CD14-positive monocyte (primary cell): ENCODE data around the gene C11orf91. TPM values are rescaled to one million over a fixed set of nuclear protein-coding genes. Genes with fewer than 3 reads are reported as not detected.

Source experiments
- DNase-seq, 3 donors: peaks; one replicate each; pipeline ENCODE4 v3.0.0-alpha.2; 2011 to 2022
- H2AFZ ChIP-seq: 2 replicates; pipeline ENCODE4 v1.6.0; 2012; ENCODE audit warnings: mild to moderate bottlenecking, low read depth, low read length, inconsistent platforms; ENCODE audit not compliant: insufficient read depth, poor library complexity, severe bottlenecking
- H3K27ac ChIP-seq, 2 donors: 1 replicate in 1 of 2; 2 replicates in 1 of 2; pipeline ENCODE4 v1.5.1; 2012 to 2013; ENCODE audit warnings: low read length in 2 of 2, control low read depth in 1 of 2, inconsistent platforms in 1 of 2, low read depth in 1 of 2, mild to moderate bottlenecking in 1 of 2
- H3K27me3 ChIP-seq, 2 donors: one replicate each; pipeline versions ENCODE4 v1.6.0 to v1.6.1; 2011 to 2013; ENCODE audit warnings: low read length in 2 of 2; ENCODE audit not compliant: control insufficient read depth in 2 of 2, insufficient read depth in 2 of 2
- H3K36me3 ChIP-seq, 2 donors: replicated peaks in 1 of 2; 1 replicate in 1 of 2; 2 replicates in 1 of 2; pipeline versions ENCODE4 v1.5.1 to v1.6.1; 2012 to 2013; ENCODE audit warnings: low read length in 2 of 2, control low read depth in 1 of 2, inconsistent platforms in 1 of 2, mild to moderate bottlenecking in 1 of 2; ENCODE audit not compliant: insufficient read depth in 2 of 2, control insufficient read depth in 1 of 2
- H3K4me1 ChIP-seq, 2 donors: 1 replicate in 1 of 2; 2 replicates in 1 of 2; pipeline versions ENCODE4 v1.5.1 to v1.6.1; 2012 to 2013; ENCODE audit warnings: low read length in 2 of 2, control low read depth in 1 of 2, inconsistent platforms in 1 of 2, mild to moderate bottlenecking in 1 of 2, moderate library complexity in 1 of 2; ENCODE audit not compliant: insufficient read depth in 2 of 2, control insufficient read depth in 1 of 2
- H3K4me2 ChIP-seq: replicated peaks from 2 replicates; pipeline ENCODE3; 2012; ENCODE audit warnings: low read length, moderate library complexity, mild to moderate bottlenecking; ENCODE audit not compliant: poor library complexity, severe bottlenecking; ENCODE audit errors: extremely low read depth
- H3K4me3 ChIP-seq, 3 experiments: fragments of 200-600 bp in 1 of 3; sonication (generic) in 1 of 3; replicated peaks in 1 of 3; 1 replicate in 2 of 3; 2 replicates in 1 of 3; pipeline ENCODE4 v1.5.1; 2011 to 2013; ENCODE audit warnings: low read length in 3 of 3, mild to moderate bottlenecking in 3 of 3, control low read depth in 2 of 3, low read depth in 2 of 3, inconsistent platforms in 1 of 3, moderate library complexity in 1 of 3
- H3K79me2 ChIP-seq: 2 replicates; pipeline ENCODE4 v1.6.0; 2012; ENCODE audit warnings: mild to moderate bottlenecking, control low read depth, inconsistent platforms, low read length, moderate library complexity; ENCODE audit not compliant: insufficient read depth
- H3K9ac ChIP-seq: 2 replicates; pipeline ENCODE4 v1.6.0; 2017; ENCODE audit warnings: low read length, mild to moderate bottlenecking; ENCODE audit not compliant: insufficient read depth, poor library complexity, severe bottlenecking
- H3K9me3 ChIP-seq, 2 donors: replicated peaks in 1 of 2; 1 replicate in 1 of 2; 2 replicates in 1 of 2; pipeline versions ENCODE4 v1.5.1 to v1.6.1; 2012 to 2013; ENCODE audit warnings: low read length in 2 of 2, control low read depth in 1 of 2; ENCODE audit not compliant: control insufficient read depth in 1 of 2, insufficient read depth in 1 of 2
- H4K20me1 ChIP-seq: 2 replicates; pipeline ENCODE4 v1.6.0; 2012; ENCODE audit warnings: mild to moderate bottlenecking, low read length, control low read depth, moderate library complexity; ENCODE audit not compliant: insufficient read depth
- H3K27ac Mint-ChIP-seq, 7 donors: one replicate each; pipeline ENCODE4 v1.8.0; 2020; ENCODE audit warnings: mild to moderate bottlenecking in 7 of 7, mixed read lengths in 7 of 7, moderate library complexity in 6 of 7, inconsistent platforms in 2 of 7
- H3K27me3 Mint-ChIP-seq, 3 donors: one replicate each; pipeline ENCODE4 v1.8.0; 2021 to 2022; ENCODE audit warnings: low read depth in 3 of 3, mild to moderate bottlenecking in 3 of 3, mixed read lengths in 3 of 3, moderate library complexity in 3 of 3, inconsistent platforms in 1 of 3
- H3K36me3 Mint-ChIP-seq, 2 donors: one replicate each; pipeline ENCODE4 v1.8.0; 2020; ENCODE audit warnings: mixed read lengths in 2 of 2, inconsistent platforms in 1 of 2, mild to moderate bottlenecking in 1 of 2
- H3K4me1 Mint-ChIP-seq: one replicate; pipeline ENCODE4 v1.8.0; 2020; ENCODE audit warnings: mild to moderate bottlenecking, mixed read lengths
- H3K4me3 Mint-ChIP-seq, 2 donors: one replicate each; pipeline ENCODE4 v1.8.0; 2020; ENCODE audit warnings: mild to moderate bottlenecking in 2 of 2, mixed read lengths in 2 of 2, moderate library complexity in 1 of 2
- H3K9me3 Mint-ChIP-seq, 7 donors: one replicate each; pipeline ENCODE4 v1.8.0; 2020 to 2022; ENCODE audit warnings: mixed read lengths in 7 of 7, mild to moderate bottlenecking in 6 of 7, moderate library complexity in 6 of 7, inconsistent platforms in 2 of 7
- WGBS: methylation state at CpG from one replicate; pipeline ENCODE4 v1.1.5; 2013; ENCODE audit warnings: missing lambda C conversion rate; ENCODE audit not compliant: insufficient coverage; 5-methylcytosine and 5-hydroxymethylcytosine counted together
- intact Hi-C, 2 donors: fragments of 100-400 bp; cut with micrococcal nuclease; formaldehyde crosslinking; loops; one replicate each; pipeline versions ENCODE4 v1.15.0 to v1.15.1; 2023
- polyA plus RNA-seq, 3 donors: library from polyadenylated mRNA; depleted of rRNA in 1 of 3; unstranded in 2 of 3; stranded (reverse) in 1 of 3; fragments of 300-500 nt in 2 of 3; fragments of >200 nt in 1 of 3; fragmentation: Illumina TruSeq in 2 of 3; gene quantifications; 1 replicate in 2 of 3; 2 replicates in 1 of 3; pipeline ENCODE4 v1.2.3, GENCODE V29; 2012 to 2021
- TF ChIP-seq, protein P1 (sequence below): fragments of 200-600 bp; IDR thresholded peaks from one replicate; pipeline ENCODE4 v1.8.0; 2022; ENCODE audit warnings: antibody characterized with exemption, mild to moderate bottlenecking

The C11orf91 gene
- polyA plus RNA-seq, 3 donors, result not detected

DNA sequence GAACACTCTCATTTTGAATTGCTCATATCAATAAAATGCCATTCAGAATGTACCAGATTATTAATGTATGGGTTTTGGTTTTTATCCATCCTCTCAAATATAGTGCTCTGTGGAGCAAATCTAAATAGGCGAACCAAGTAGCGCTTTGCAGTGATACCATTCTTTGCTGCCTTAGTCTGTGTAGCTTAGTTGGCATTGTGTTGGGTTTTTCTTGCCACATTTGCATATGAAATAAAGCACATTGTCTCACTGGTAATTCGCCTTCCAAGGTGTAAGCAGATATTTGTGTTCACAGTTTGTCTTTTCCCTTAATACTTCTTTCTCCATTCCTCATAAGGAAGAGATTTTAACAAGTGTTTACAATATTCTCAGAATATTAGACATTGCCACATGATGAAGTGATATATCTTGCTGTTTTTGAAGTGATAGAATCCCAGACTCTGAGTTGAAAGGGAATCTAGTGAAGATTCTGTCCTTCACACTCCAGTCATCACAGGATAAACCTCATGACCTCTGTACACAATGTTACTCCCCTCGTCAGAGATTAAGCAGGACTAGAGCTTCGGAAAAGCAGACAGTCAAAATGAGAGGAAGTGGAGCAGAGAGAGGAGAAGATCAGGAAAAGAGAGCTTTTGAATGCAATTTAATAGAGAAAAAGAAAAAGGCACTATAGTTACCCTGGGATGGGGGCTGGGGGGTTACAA lies 16.5 kb downstream of the C11orf91 start:
- Histone ChIP-seq H3K4me3 (no peak overlapping the region), H3K27me3 (peaks cover 2 to 7% of the 10 kb centered on the region in 2 donors), H3K4me2 (no peak overlapping the region), H3K9ac (no peak overlapping the region), H3K9me3 (peaks cover 0 to 3% of the 10 kb centered on the region in 2 donors), H3K27ac (no peak overlapping the region), H2AFZ (no peak overlapping the region), H3K79me2 (no peaks in the 10 kb centered on the region), H4K20me1 (no peaks in the 10 kb centered on the region), H3K36me3 (no peaks in the 10 kb centered on the region), H3K4me1 (no peaks in the 10 kb centered on the region)
- no peak overlapping the region for H3K27ac Mint-ChIP-seq
- no peaks in the 10 kb centered on the region for H3K36me3 Mint-ChIP-seq
- no peak for DNase-seq
- no peaks in the 10 kb centered on the region for H3K4me1 Mint-ChIP-seq
- peaks cover 0 to 12% (median 4%) of the 10 kb centered on the region in 7 donors for H3K9me3 Mint-ChIP-seq
- TF ChIP-seq, protein P1, sequence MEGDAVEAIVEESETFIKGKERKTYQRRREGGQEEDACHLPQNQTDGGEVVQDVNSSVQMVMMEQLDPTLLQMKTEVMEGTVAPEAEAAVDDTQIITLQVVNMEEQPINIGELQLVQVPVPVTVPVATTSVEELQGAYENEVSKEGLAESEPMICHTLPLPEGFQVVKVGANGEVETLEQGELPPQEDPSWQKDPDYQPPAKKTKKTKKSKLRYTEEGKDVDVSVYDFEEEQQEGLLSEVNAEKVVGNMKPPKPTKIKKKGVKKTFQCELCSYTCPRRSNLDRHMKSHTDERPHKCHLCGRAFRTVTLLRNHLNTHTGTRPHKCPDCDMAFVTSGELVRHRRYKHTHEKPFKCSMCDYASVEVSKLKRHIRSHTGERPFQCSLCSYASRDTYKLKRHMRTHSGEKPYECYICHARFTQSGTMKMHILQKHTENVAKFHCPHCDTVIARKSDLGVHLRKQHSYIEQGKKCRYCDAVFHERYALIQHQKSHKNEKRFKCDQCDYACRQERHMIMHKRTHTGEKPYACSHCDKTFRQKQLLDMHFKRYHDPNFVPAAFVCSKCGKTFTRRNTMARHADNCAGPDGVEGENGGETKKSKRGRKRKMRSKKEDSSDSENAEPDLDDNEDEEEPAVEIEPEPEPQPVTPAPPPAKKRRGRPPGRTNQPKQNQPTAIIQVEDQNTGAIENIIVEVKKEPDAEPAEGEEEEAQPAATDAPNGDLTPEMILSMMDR, result no peak
- whole genome bisulfite sequencing, result no CpG with 5 or more reads among the region's 5 CpGs
- peaks cover 11 to 28% (median 17%) of the 10 kb centered on the region in 3 donors for H3K27me3 Mint-ChIP-seq
- no peak overlapping the region for H3K4me3 Mint-ChIP-seq
- intact Hi-C loops, result loop anchor here in 1 of 2 donors (10.0 kb wide), 1 partner anchor 319 kb away; no protein-coding TSS in a partner anchor

DNA sequence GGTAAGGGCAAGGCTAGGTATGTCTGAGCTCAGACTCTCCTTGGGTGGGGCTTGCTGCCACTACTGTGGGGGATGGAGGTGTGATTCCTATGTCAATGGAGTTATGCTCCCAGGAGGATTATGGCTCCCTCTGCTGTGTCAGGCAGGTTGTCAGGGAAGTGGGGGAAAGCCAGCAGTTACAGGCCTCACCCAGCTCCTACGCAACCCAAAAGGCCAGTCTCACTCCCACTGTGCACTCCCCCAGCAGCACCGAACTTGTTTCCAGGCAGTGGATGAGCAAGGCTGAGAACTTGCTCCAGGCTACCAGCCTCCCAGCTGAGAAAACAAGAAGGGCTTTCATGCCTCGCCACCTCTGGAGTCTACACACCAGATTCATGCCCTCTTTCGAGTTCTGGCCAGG lies 18.2 kb downstream of the C11orf91 start:
- Histone ChIP-seq H3K79me2 (no peaks in the 10 kb centered on the region), H3K9me3 (peaks cover 0 to 2% of the 10 kb centered on the region in 2 donors), H3K9ac (no peak overlapping the region), H3K27ac (no peak overlapping the region), H3K36me3 (no peaks in the 10 kb centered on the region), H3K4me2 (no peak overlapping the region), H3K4me3 (no peak overlapping the region), H2AFZ (no peak overlapping the region), H3K4me1 (no peaks in the 10 kb centered on the region), H4K20me1 (no peaks in the 10 kb centered on the region), H3K27me3 (peaks cover 2 to 7% of the 10 kb centered on the region in 2 donors)
- intact Hi-C loops, result loop anchor here in 1 of 2 donors (10.0 kb wide), 1 partner anchor 318 kb away; no protein-coding TSS in a partner anchor
- no peaks in the 10 kb centered on the region for H3K4me1 Mint-ChIP-seq
- H3K36me3 Mint-ChIP-seq, result no peaks in the 10 kb centered on the region
- DNase-seq, result no peak
- H3K27me3 Mint-ChIP-seq, result peaks cover 12 to 41% (median 17%) of the 10 kb centered on the region in 3 donors
- WGBS, result 100% methylated on average over 2 of the region's 4 CpGs
- H3K4me3 Mint-ChIP-seq, result no peak overlapping the region
- peaks cover 0 to 13% (median 7%) of the 10 kb centered on the region in 7 donors for H3K9me3 Mint-ChIP-seq
- no peak overlapping the region for H3K27ac Mint-ChIP-seq
- TF ChIP-seq, protein P1, result no peak
